ENCODE data around the gene ILF3.

Gene ILF3

DNA sequence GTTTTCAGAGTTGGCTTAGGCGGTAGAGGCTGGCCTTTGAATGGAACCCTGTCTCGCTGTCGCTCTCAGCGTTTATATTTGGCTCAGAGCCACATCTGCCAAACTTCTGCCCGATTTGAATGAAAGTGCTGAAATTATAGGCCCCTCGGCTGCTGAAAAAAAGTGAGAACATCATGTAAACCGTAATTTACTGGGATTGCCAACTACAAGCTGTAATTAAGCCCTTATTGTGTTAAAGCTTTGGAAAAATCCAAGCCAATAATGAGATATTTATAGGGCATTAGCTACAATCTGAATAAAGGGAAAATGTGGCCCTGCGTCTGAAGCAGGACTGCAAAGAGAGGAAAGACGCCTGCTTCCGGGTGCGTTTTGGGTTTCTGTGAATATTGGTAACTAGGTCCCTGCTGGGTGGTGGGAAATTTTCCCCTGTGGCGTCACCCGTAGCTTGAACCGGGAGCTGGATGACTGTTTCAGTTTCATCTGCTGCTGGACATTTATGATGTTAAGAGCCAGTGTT lies 73.6 kb downstream of the ILF3 start:
- no peak overlapping the region for H3K27ac ChIP-seq (ENCODE audit: low read depth, low read length)
- no peak overlapping the region for H3K4me2 ChIP-seq (ENCODE audit: low read depth, low read length, poor library complexity, severe bottlenecking)
- H3K9me2 ChIP-seq (replicated peaks; ENCODE audit: insufficient read depth, low read length), result no peaks in the 10 kb centered on the region
- no peak overlapping the region for H3K4me3 ChIP-seq (ENCODE audit: insufficient read depth, low read length, poor library complexity, severe bottlenecking)
- peaks cover 98% of the 10 kb centered on the region for H3K79me2 ChIP-seq (ENCODE audit: insufficient read depth, low read length)
- no peaks in the 10 kb centered on the region for H3K9me3 ChIP-seq (ENCODE audit: insufficient read depth, low read length)
- no peak overlapping the region for H2AFZ ChIP-seq (ENCODE audit: low read depth, low read length, severe bottlenecking)
- no peaks in the 10 kb centered on the region for H3K36me3 ChIP-seq (ENCODE audit: low read length)
- 0 out of 2 replicates have a peak, but pooled peaks cover 5% of the 10 kb centered on the region for H3F3A ChIP-seq (ENCODE audit: insufficient read depth)
- H3K9ac ChIP-seq (ENCODE audit: low read length), result no peak overlapping the region
- no peaks in the 10 kb centered on the region; the same call in 1 of the 2 replicates for H4K20me1 ChIP-seq (ENCODE audit: low read depth, low read length)
- TF ChIP-seq, protein P1, sequence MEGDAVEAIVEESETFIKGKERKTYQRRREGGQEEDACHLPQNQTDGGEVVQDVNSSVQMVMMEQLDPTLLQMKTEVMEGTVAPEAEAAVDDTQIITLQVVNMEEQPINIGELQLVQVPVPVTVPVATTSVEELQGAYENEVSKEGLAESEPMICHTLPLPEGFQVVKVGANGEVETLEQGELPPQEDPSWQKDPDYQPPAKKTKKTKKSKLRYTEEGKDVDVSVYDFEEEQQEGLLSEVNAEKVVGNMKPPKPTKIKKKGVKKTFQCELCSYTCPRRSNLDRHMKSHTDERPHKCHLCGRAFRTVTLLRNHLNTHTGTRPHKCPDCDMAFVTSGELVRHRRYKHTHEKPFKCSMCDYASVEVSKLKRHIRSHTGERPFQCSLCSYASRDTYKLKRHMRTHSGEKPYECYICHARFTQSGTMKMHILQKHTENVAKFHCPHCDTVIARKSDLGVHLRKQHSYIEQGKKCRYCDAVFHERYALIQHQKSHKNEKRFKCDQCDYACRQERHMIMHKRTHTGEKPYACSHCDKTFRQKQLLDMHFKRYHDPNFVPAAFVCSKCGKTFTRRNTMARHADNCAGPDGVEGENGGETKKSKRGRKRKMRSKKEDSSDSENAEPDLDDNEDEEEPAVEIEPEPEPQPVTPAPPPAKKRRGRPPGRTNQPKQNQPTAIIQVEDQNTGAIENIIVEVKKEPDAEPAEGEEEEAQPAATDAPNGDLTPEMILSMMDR (IDR thresholded peaks at IDR 0.05; ENCODE audit: insufficient read depth, low read length, poor library complexity, severe bottlenecking), result no peak
- TF ChIP-seq EZH2phosphoT487 (conservative IDR thresholded peaks at IDR 0.05; ENCODE audit: low read length), result no peak
- H3K27me3 ChIP-seq (ENCODE audit: low read length), result no peaks in the 10 kb centered on the region

DNA sequence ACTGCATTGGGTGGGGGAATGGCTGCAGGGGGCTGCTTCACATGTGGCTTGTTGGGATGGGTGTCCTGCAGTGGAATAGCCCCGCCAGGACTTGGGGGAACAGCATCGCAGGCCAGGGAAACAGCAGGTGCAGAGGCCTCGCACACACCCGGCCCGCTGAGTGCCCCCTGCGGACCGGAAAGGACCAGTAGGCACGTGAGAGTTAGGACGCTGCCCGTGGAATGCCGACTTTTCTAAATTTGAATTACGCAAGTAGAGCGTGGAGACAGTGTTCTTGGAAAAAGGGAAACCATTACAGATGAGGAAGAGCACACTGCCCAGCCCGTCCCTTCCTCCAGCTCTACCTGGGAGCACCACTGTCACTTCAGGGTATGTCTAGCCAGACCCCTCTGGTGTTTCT lies 75.3 kb downstream of the ILF3 start:
- Histone ChIP-seq H4K20me1 (ENCODE audit: low read depth, low read length) (no peaks in the 10 kb centered on the region; the same call in 1 of the 2 replicates), H3K4me2 (ENCODE audit: low read depth, low read length, poor library complexity, severe bottlenecking) (no peak overlapping the region)

DNA sequence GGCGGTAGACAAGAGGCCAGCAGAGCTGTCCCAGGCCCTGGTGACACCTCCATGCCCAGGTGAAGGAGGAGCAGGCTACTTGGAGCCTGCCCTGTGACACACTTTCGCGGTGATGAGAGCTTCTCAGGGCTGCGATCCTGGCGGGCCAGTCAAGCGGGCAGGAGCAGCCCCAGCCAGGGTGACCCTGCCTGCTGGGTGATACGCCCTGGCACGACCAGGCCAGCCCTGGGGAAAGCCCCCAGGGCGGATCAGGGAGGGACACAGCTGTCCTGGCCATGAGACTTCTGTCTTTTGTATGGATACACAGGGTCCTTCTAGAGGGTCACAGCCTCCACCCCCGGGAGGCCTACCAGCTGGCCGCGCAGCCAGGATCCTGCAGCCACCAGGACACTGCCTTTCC lies 76.8 kb downstream of the ILF3 start:
- H2AFZ ChIP-seq (ENCODE audit: low read depth, low read length, severe bottlenecking), result no peak overlapping the region
- H3K9ac ChIP-seq (ENCODE audit: low read length), result peak overlapping the region; percentile 19; the same call in 1 of the 2 replicates
- no peak overlapping the region for H3K4me3 ChIP-seq (ENCODE audit: insufficient read depth, low read length, poor library complexity, severe bottlenecking)
- 0 out of 2 replicates have a peak, but pooled peaks cover 5% of the 10 kb centered on the region for H3F3A ChIP-seq (ENCODE audit: insufficient read depth)
- no peak for TF ChIP-seq EZH2phosphoT487 (conservative IDR thresholded peaks at IDR 0.05; ENCODE audit: low read length)
- TF ChIP-seq, protein P1 (IDR thresholded peaks at IDR 0.05; ENCODE audit: insufficient read depth, low read length, poor library complexity, severe bottlenecking), result no peak
- no peaks in the 10 kb centered on the region for H3K36me3 ChIP-seq (ENCODE audit: low read length)
- no peaks in the 10 kb centered on the region for H3K9me3 ChIP-seq (ENCODE audit: insufficient read depth, low read length)
- peak overlapping the region; percentile 33 for H3K4me2 ChIP-seq (ENCODE audit: low read depth, low read length, poor library complexity, severe bottlenecking)
- H3K9me2 ChIP-seq (replicated peaks; ENCODE audit: insufficient read depth, low read length), result no peaks in the 10 kb centered on the region
- H4K20me1 ChIP-seq (ENCODE audit: low read depth, low read length), result no peaks in the 10 kb centered on the region
- H3K27ac ChIP-seq (ENCODE audit: low read depth, low read length), result peak overlapping the region; percentile 59
- H3K27me3 ChIP-seq (ENCODE audit: low read length), result no peaks in the 10 kb centered on the region
- H3K79me2 ChIP-seq (ENCODE audit: insufficient read depth, low read length), result peaks cover 98% of the 10 kb centered on the region

More for the DNA sequence above, 75.3 kb downstream of the ILF3 start:
- no peaks in the 10 kb centered on the region for H3K9me2 ChIP-seq (replicated peaks; ENCODE audit: insufficient read depth, low read length)
- H3K79me2 ChIP-seq (ENCODE audit: insufficient read depth, low read length), result peaks cover 98% of the 10 kb centered on the region
- H3K27ac ChIP-seq (ENCODE audit: low read depth, low read length), result 0 out of 2 replicates have a peak overlapping the region, but pooled peaks have one; percentile 59
- no peaks in the 10 kb centered on the region for H3K27me3 ChIP-seq (ENCODE audit: low read length)
- no peaks in the 10 kb centered on the region for H3K9me3 ChIP-seq (ENCODE audit: insufficient read depth, low read length)
- TF ChIP-seq EZH2phosphoT487 (conservative IDR thresholded peaks at IDR 0.05; ENCODE audit: low read length), result no peak
- TF ChIP-seq, protein P1 (IDR thresholded peaks at IDR 0.05; ENCODE audit: insufficient read depth, low read length, poor library complexity, severe bottlenecking), result no peak
- no peak overlapping the region for H2AFZ ChIP-seq (ENCODE audit: low read depth, low read length, severe bottlenecking)
- H3K36me3 ChIP-seq (ENCODE audit: low read length), result no peaks in the 10 kb centered on the region
- H3K4me3 ChIP-seq (ENCODE audit: insufficient read depth, low read length, poor library complexity, severe bottlenecking), result no peak overlapping the region
- H3F3A ChIP-seq (ENCODE audit: insufficient read depth), result 0 out of 2 replicates have a peak, but pooled peaks cover 5% of the 10 kb centered on the region
- no peak overlapping the region for H3K9ac ChIP-seq (ENCODE audit: low read length)
